ENCODE measurements around the gene LYRM1.
"Not testable (repeated sequence)": the region's sequence is repeated elsewhere in the genome, so short reads cannot be mapped to it uniquely, and the experiment has no call there.

Gene LYRM1

GRCh38 chr16:20920799-20921198 lies 20.2 kb downstream of the LYRM1 start:
- H3K27me3 Mint-ChIP-seq, result no peaks in the 10 kb centered on the region
- no peaks in the 10 kb centered on the region for H3K9me3 Mint-ChIP-seq
- ATAC-seq (replicated peaks), result no peak
- no peak for DNase-seq
- no peak overlapping the region for H3K4me3 Mint-ChIP-seq
- H3K27ac Mint-ChIP-seq, result no peak overlapping the region
- peaks cover 9 to 22% of the 10 kb centered on the region in 2 donors for H3K36me3 Mint-ChIP-seq
- H3K4me1 Mint-ChIP-seq, result peaks cover 6 to 9% of the 10 kb centered on the region in 2 donors

GRCh38 chr16:20923876-20924275 lies 23.3 kb downstream of the LYRM1 start:
- DNase-seq, result no peak
- Mint-ChIP-seq H3K36me3 (peaks cover 11 to 17% of the 10 kb centered on the region in 2 donors), H3K27me3 (no peaks in the 10 kb centered on the region), H3K4me1 (peaks cover 2 to 5% of the 10 kb centered on the region in 2 donors), H3K4me3 (no peak overlapping the region), H3K27ac (no peak overlapping the region), H3K9me3 (no peaks in the 10 kb centered on the region)
- no peak for ATAC-seq (replicated peaks)

- H3K4me3 Mint-ChIP-seq, result no peak overlapping the region
- no peaks in the 10 kb centered on the region for H3K9me3 Mint-ChIP-seq
- H3K27ac Mint-ChIP-seq, result no peak overlapping the region
- no peak for DNase-seq
- ATAC-seq (replicated peaks), result no peak
- no peaks in the 10 kb centered on the region for H3K27me3 Mint-ChIP-seq
- H3K36me3 Mint-ChIP-seq, result peaks cover 11 to 17% of the 10 kb centered on the region in 2 donors
- peaks cover 2 to 5% of the 10 kb centered on the region in 2 donors for H3K4me1 Mint-ChIP-seq
Measured at GRCh38 chr16:20925751-20926150, 25.2 kb downstream of the LYRM1 start.

- peaks cover 0 to 5% of the 10 kb centered on the region in 2 donors for H3K4me1 Mint-ChIP-seq
- no peak for ATAC-seq (replicated peaks)
Measured at GRCh38 chr16:20928774-20929411, 28.3 kb downstream of the LYRM1 start.

GRCh38 chr16:20929676-20930364 lies 29.2 kb downstream of the LYRM1 start:
- not testable (repeated sequence) for ATAC-seq (replicated peaks); H3K27me3 Mint-ChIP-seq; H3K4me3 Mint-ChIP-seq; H3K27ac Mint-ChIP-seq; H3K9me3 Mint-ChIP-seq; DNase-seq; H3K4me1 Mint-ChIP-seq
- H3K36me3 Mint-ChIP-seq, result peaks cover 9 to 13% of the 10 kb centered on the region in 2 donors

More at GRCh38 chr16:20928774-20929411, 28.3 kb downstream of the LYRM1 start:
- peaks cover 9 to 13% of the 10 kb centered on the region in 2 donors for H3K36me3 Mint-ChIP-seq
- DNase-seq, result no peak
- H3K4me3 Mint-ChIP-seq, result no peak overlapping the region
- H3K27me3 Mint-ChIP-seq, result no peaks in the 10 kb centered on the region
- no peaks in the 10 kb centered on the region for H3K9me3 Mint-ChIP-seq
- no peak overlapping the region for H3K27ac Mint-ChIP-seq

- Mint-ChIP-seq H3K27me3 (no peaks in the 10 kb centered on the region), H3K4me3 (no peak overlapping the region), H3K9me3 (no peaks in the 10 kb centered on the region), H3K27ac (no peak overlapping the region), H3K4me1 (peaks cover 0 to 5% of the 10 kb centered on the region in 2 donors), H3K36me3 (peaks cover 9 to 12% of the 10 kb centered on the region in 2 donors)
- no peak for ATAC-seq (replicated peaks)
- no peak for DNase-seq
Measured at GRCh38 chr16:20930365-20930690, 29.8 kb downstream of the LYRM1 start.

- no peak for ATAC-seq (replicated peaks)
- Mint-ChIP-seq H3K4me1 (peaks cover 0 to 5% of the 10 kb centered on the region in 2 donors), H3K9me3 (no peaks in the 10 kb centered on the region), H3K36me3 (peaks cover 4% of the 10 kb centered on the region in 2 donors), H3K4me3 (no peak overlapping the region), H3K27me3 (no peaks in the 10 kb centered on the region), H3K27ac (no peak overlapping the region)
- DNase-seq, result no peak
Measured at GRCh38 chr16:20931066-20931600, 30.6 kb downstream of the LYRM1 start.

GRCh38 chr16:20933589-20933988 lies 33.0 kb downstream of the LYRM1 start:
- Mint-ChIP-seq H3K4me3 (no peak overlapping the region), H3K4me1 (peaks cover 0 to 1% of the 10 kb centered on the region in 2 donors), H3K27me3 (no peaks in the 10 kb centered on the region), H3K27ac (no peak overlapping the region), H3K36me3 (no peaks in the 10 kb centered on the region), H3K9me3 (no peaks in the 10 kb centered on the region)
- no peak for ATAC-seq (replicated peaks)
- DNase-seq, result no peak

GRCh38 chr16:20937736-20938135 lies 37.2 kb downstream of the LYRM1 start:
- Mint-ChIP-seq H3K27me3 (no peaks in the 10 kb centered on the region), H3K36me3 (no peaks in the 10 kb centered on the region), H3K4me1 (peaks cover 3 to 7% of the 10 kb centered on the region in 2 donors), H3K9me3 (no peaks in the 10 kb centered on the region), H3K4me3 (no peak overlapping the region), H3K27ac (no peak overlapping the region)
- DNase-seq (no peak), ATAC-seq (replicated peaks) (no peak)

- no peaks in the 10 kb centered on the region for H3K9me3 Mint-ChIP-seq
- ATAC-seq (replicated peaks), result peak; percentile 56 to 67
- peaks cover 0 to under 1% of the 10 kb centered on the region in 2 donors for H3K36me3 Mint-ChIP-seq
- no peaks in the 10 kb centered on the region for H3K27me3 Mint-ChIP-seq
- no peak for DNase-seq
- H3K4me3 Mint-ChIP-seq, result no peak overlapping the region
- no peak overlapping the region for H3K27ac Mint-ChIP-seq
- peaks cover 3 to 7% of the 10 kb centered on the region in 2 donors for H3K4me1 Mint-ChIP-seq
Measured at GRCh38 chr16:20938426-20938825, 37.9 kb downstream of the LYRM1 start.

GRCh38 chr16:20939611-20940010 lies 39.0 kb downstream of the LYRM1 start:
- no peak overlapping the region for H3K4me3 Mint-ChIP-seq
- H3K4me1 Mint-ChIP-seq, result peaks cover 3 to 7% of the 10 kb centered on the region in 2 donors
- ATAC-seq (replicated peaks), result peak; percentile 64 to 73
- no peak for DNase-seq
- no peak overlapping the region for H3K27ac Mint-ChIP-seq
- H3K9me3 Mint-ChIP-seq, result no peaks in the 10 kb centered on the region
- H3K27me3 Mint-ChIP-seq, result no peaks in the 10 kb centered on the region
- peaks cover 0 to 1% of the 10 kb centered on the region in 2 donors for H3K36me3 Mint-ChIP-seq

- ATAC-seq (replicated peaks) (peak in 1 of 2 donors; percentile 21), DNase-seq (no peak)
- Mint-ChIP-seq H3K27me3 (no peaks in the 10 kb centered on the region), H3K9me3 (no peaks in the 10 kb centered on the region), H3K4me3 (no peak overlapping the region), H3K36me3 (peaks cover 0 to 1% of the 10 kb centered on the region in 2 donors), H3K4me1 (peaks cover 3 to 7% of the 10 kb centered on the region in 2 donors), H3K27ac (peak overlapping the region; percentile 16)
Measured at GRCh38 chr16:20940871-20941635, 40.5 kb downstream of the LYRM1 start.

- Mint-ChIP-seq H3K4me1 (peaks cover 3 to 7% of the 10 kb centered on the region in 2 donors), H3K36me3 (peaks cover 0 to 1% of the 10 kb centered on the region in 2 donors), H3K27ac (peak overlapping the region; percentile 16), H3K27me3 (no peaks in the 10 kb centered on the region), H3K4me3 (no peak overlapping the region), H3K9me3 (no peaks in the 10 kb centered on the region)
- no peak for ATAC-seq (replicated peaks)
- no peak for DNase-seq
Measured at GRCh38 chr16:20941636-20941926, 41.0 kb downstream of the LYRM1 start.

GRCh38 chr16:20942256-20942655 lies 41.7 kb downstream of the LYRM1 start:
- no peak overlapping the region for H3K27ac Mint-ChIP-seq
- no peaks in the 10 kb centered on the region for H3K9me3 Mint-ChIP-seq
- peaks cover 0 to 1% of the 10 kb centered on the region in 2 donors for H3K36me3 Mint-ChIP-seq
- H3K4me1 Mint-ChIP-seq, result peaks cover 3 to 7% of the 10 kb centered on the region in 2 donors
- ATAC-seq (replicated peaks) (no peak), DNase-seq (no peak)
- H3K27me3 Mint-ChIP-seq, result no peaks in the 10 kb centered on the region
- H3K4me3 Mint-ChIP-seq, result no peak overlapping the region
